ENCODE results near the gene F12. TPM values are rescaled to one million over a fixed set of nuclear protein-coding genes. Genes with fewer than 3 reads are reported as not detected.

F12 gene
- total and polyA plus RNA-seq, 2 of the 8 experiments (the other 6 are each of a cell fraction or from before 2014, with no cell fraction given): 6.5 to 7.8 TPM

DNA sequence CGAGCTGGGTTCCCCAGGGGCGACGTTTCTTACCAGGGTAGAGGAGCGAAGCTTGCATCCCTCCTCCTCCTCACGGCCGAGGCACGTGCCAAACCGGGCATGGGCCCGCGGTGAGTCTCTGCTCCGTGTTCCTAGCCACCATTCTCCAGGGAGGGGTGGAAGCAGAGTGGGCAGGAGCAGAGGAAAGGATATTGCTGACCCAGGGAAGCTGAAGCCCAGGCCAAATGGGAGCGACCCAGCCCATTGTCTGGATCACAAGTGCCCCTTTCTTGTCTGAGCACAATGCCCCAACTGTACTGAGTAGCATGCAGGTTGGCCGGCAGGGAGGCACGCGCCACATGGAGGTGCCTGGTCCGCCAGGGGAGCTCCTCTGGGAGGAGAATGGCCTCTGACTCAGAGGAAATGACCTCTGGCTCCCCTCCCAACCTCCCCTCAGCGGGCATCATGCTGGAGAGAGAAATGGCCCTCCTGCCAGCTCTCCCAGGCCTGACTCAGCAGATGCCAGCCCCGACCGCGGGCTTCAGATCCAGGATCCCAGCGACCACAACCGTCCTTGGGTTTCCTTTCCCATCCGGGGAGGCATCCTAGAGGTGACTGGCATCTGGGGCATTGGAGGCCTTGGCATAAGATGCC lies 38.4 kb upstream of the F12 start (continued):
- no peak for TF ChIP-seq SIRT6 (IDR thresholded peaks at IDR 0.05; ENCODE audit: low read length)
- TF ChIP-seq FOSL1 (IDR thresholded peaks at IDR 0.05; ENCODE audit: insufficient read depth, low read depth, low read length): no peak
- no peak for TF ChIP-seq POU5F1 (IDR thresholded peaks at IDR 0.05; ENCODE audit: low read depth, low read length)
- TF ChIP-seq EZH2 (IDR thresholded peaks at IDR 0.05; ENCODE audit: low read depth, low read length, severe bottlenecking): no peak
- TF ChIP-seq, protein P1, sequence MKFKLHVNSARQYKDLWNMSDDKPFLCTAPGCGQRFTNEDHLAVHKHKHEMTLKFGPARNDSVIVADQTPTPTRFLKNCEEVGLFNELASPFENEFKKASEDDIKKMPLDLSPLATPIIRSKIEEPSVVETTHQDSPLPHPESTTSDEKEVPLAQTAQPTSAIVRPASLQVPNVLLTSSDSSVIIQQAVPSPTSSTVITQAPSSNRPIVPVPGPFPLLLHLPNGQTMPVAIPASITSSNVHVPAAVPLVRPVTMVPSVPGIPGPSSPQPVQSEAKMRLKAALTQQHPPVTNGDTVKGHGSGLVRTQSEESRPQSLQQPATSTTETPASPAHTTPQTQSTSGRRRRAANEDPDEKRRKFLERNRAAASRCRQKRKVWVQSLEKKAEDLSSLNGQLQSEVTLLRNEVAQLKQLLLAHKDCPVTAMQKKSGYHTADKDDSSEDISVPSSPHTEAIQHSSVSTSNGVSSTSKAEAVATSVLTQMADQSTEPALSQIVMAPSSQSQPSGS (IDR thresholded peaks at IDR 0.05; ENCODE audit: low read length): 0 out of 2 replicates have a peak, but pooled peaks have one; percentile 36
- TF ChIP-seq POLR2AphosphoS5 (IDR thresholded peaks at IDR 0.05; ENCODE audit: low read depth, low read length): peak; percentile 41; the same call in 1 of the 2 replicates
- TF ChIP-seq KDM5A (IDR thresholded peaks at IDR 0.05; ENCODE audit: low read length): no peak
- peak; percentile 8; the same call in 1 of the 2 replicates for TF ChIP-seq GTF2F1 (IDR thresholded peaks at IDR 0.05; ENCODE audit: borderline replicate concordance, low read depth, low read length)
- TF ChIP-seq BCL11A (IDR thresholded peaks at IDR 0.05; ENCODE audit: low read depth in 2 of 2, low read length in 2 of 2): no peak
- no peak for TF ChIP-seq SP2 (IDR thresholded peaks at IDR 0.05; ENCODE audit: low read length)
- no peak for TF ChIP-seq EGR1 (IDR thresholded peaks at IDR 0.05; ENCODE audit: borderline replicate concordance, low read depth, low read length)
- TF ChIP-seq TCF12 (IDR thresholded peaks at IDR 0.05; ENCODE audit: low read depth, low read length): no peak
- no peak; a peak in 1 of 4 replicates for TF ChIP-seq SIN3A (conservative IDR thresholded peaks at IDR 0.05 in 1 of 2, IDR thresholded peaks at IDR 0.05 in 1 of 2; ENCODE audit: low read depth in 1 of 2, low read length in 2 of 2)
- peak; percentile 68; the same call in 1 of the 2 replicates for TF ChIP-seq MAFK (IDR thresholded peaks at IDR 0.05; ENCODE audit: low read depth, low read length)
- TF ChIP-seq GABPA (IDR thresholded peaks at IDR 0.05; ENCODE audit: borderline replicate concordance, insufficient read depth, low read length): no peak
- TF ChIP-seq JUND (IDR thresholded peaks at IDR 0.05; ENCODE audit: low read length): peak; percentile 76
- no peak for TF ChIP-seq JUN (IDR thresholded peaks at IDR 0.05; ENCODE audit: low read depth, low read length)
- peak; percentile 87 for TF ChIP-seq BACH1 (IDR thresholded peaks at IDR 0.05; ENCODE audit: low read length)
- TF ChIP-seq BRCA1 (IDR thresholded peaks at IDR 0.05; ENCODE audit: low read depth, low read length): no peak
- no peak for TF ChIP-seq RBBP5 (IDR thresholded peaks at IDR 0.05; ENCODE audit: borderline replicate concordance, low read depth, low read length)
- TF ChIP-seq CEBPB (IDR thresholded peaks at IDR 0.05; ENCODE audit: low read depth, low read length): no peak
- TF ChIP-seq HDAC6 (IDR thresholded peaks at IDR 0.05; ENCODE audit: low read depth, low read length): no peak
- TF ChIP-seq, protein P2, sequence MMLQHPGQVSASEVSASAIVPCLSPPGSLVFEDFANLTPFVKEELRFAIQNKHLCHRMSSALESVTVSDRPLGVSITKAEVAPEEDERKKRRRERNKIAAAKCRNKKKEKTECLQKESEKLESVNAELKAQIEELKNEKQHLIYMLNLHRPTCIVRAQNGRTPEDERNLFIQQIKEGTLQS (IDR thresholded peaks at IDR 0.05; ENCODE audit: insufficient read depth, low read depth, low read length): no peak
- TF ChIP-seq PHF8 (conservative IDR thresholded peaks at IDR 0.05; ENCODE audit: low read depth, low read length): no peak
